ENCODE results near the gene DGCR2. TPM values are rescaled to one million over a fixed set of nuclear protein-coding genes. Genes with fewer than 3 reads are reported as not detected.

Gene DGCR2
- total and polyA plus RNA-seq, 2 experiments from 2014 or later = 18.5 to 83.0 TPM

- no peak overlapping the region for H3K27ac ChIP-seq (ENCODE audit: low read depth)
- peaks cover 2% of the 10 kb centered on the region for H3K27me3 Mint-ChIP-seq (ENCODE audit: insufficient read depth, low read depth, poor library complexity)
- no peaks in the 10 kb centered on the region for H3K27me3 ChIP-seq (ENCODE audit: insufficient read depth)
- H3K4me3 ChIP-seq = no peak overlapping the region
- H4K20me1 ChIP-seq (replicated peaks; ENCODE audit: insufficient read depth) = peaks cover 13% of the 10 kb centered on the region; the same call in 1 of the 2 replicates
- no peak overlapping the region for H3K27ac Mint-ChIP-seq
- H3K36me3 Mint-ChIP-seq (ENCODE audit: low read depth) = peaks cover 39% of the 10 kb centered on the region
- TF ChIP-seq REST (IDR thresholded peaks at IDR 0.05; ENCODE audit: unreplicated experiment) = no peak
- no peak for TF ChIP-seq CREB1 (CRISPR knock-in tag; IDR thresholded peaks at IDR 0.05; ENCODE audit: low read depth)
- no peak for TF ChIP-seq ETS1 (IDR thresholded peaks at IDR 0.05)
- TF ChIP-seq NANOG (IDR thresholded peaks at IDR 0.05; ENCODE audit: borderline replicate concordance) = no peak
- no peak for TF ChIP-seq ZNF462 (CRISPR knock-in tag; IDR thresholded peaks at IDR 0.05)
- no peak for TF ChIP-seq ZNF114 (CRISPR knock-in tag; IDR thresholded peaks at IDR 0.05)
- no peak for TF ChIP-seq STAT1 (IDR thresholded peaks at IDR 0.05; ENCODE audit: unreplicated experiment)
- TF ChIP-seq EZH2phosphoT487 (IDR thresholded peaks at IDR 0.05; ENCODE audit: unreplicated experiment) = no peak
- TF ChIP-seq EZH2 (IDR thresholded peaks at IDR 0.05; ENCODE audit: low read depth, unreplicated experiment) = no peak
- TF ChIP-seq JUNB (IDR thresholded peaks at IDR 0.05; ENCODE audit: unreplicated experiment) = no peak
- TF ChIP-seq CTCF (conservative IDR thresholded peaks at IDR 0.05; ENCODE audit: low read depth in 2 of 2) = no peak
- TF ChIP-seq ZNF331 (CRISPR knock-in tag; IDR thresholded peaks at IDR 0.05; ENCODE audit: low read depth) = no peak
- TF ChIP-seq POLR2AphosphoS5 (IDR thresholded peaks at IDR 0.05; ENCODE audit: low read depth) = no peak
- no peaks in the 10 kb centered on the region; the same call in 1 of the 2 replicates for H3K79me2 ChIP-seq (replicated peaks; ENCODE audit: insufficient read depth)
- H3K9me2 ChIP-seq (ENCODE audit: insufficient read depth) = no peaks in the 10 kb centered on the region
- H3K36me3 ChIP-seq (ENCODE audit: insufficient read depth) = no peaks in the 10 kb centered on the region
- H3K9me3 Mint-ChIP-seq = no peaks in the 10 kb centered on the region
- no peaks in the 10 kb centered on the region for H3F3A ChIP-seq (replicated peaks; ENCODE audit: low read depth)
- H3K4me3 Mint-ChIP-seq = no peak overlapping the region
- ATAC-seq (no peak), DNase-seq (ENCODE audit: low spot score) (no peak)
- H3K4me2 ChIP-seq = no peak overlapping the region
- no peaks in the 10 kb centered on the region for H3K4me1 Mint-ChIP-seq
- no peaks in the 10 kb centered on the region for H3K4me1 ChIP-seq (ENCODE audit: insufficient read depth)
- no peak overlapping the region for H2AFZ ChIP-seq
Measured at GRCh38 chr22:19064354-19065054, 57.7 kb downstream of the DGCR2 start.

Data from GM23338 (cell line).